HG03159 (cell line): ENCODE measurements around the gene NAXD.
A peak's percentile ranks its signal among the peaks of the same experiment; 100 is the strongest.
"Not testable (repeated sequence)": the region's sequence is repeated elsewhere in the genome, so short reads cannot be mapped to it uniquely, and the experiment has no call there.

ENCODE experiments used
- ATAC-seq: cut with Tn5 transposase; IDR thresholded peaks from one replicate; pipeline ENCODE4 v1.9.1; 2021; ENCODE audit warnings: mild to moderate bottlenecking, moderate library complexity; ENCODE audit not compliant: unreplicated experiment

Gene NAXD

GRCh38 chr13:110615322-110616102 lies at the start of gene NAXD:
Gene NAXD, plus strand, starts transcription at chr13:110615545. Its CDS starts 57 bp downstream, at chr13:110615602.
- ATAC-seq = peak; percentile 85

- no peak for ATAC-seq
Observed at GRCh38 chr13:110566171-110566570, 49.2 kb upstream of the NAXD start.

- ATAC-seq = no peak
Observed at GRCh38 chr13:110568612-110569011, 46.7 kb upstream of the NAXD start.

- ATAC-seq = not testable (repeated sequence)
Observed at GRCh38 chr13:110569962-110570361, 45.4 kb upstream of the NAXD start.

- no peak for ATAC-seq
Observed at GRCh38 chr13:110570886-110571285, 44.5 kb upstream of the NAXD start.

- ATAC-seq = no peak
Observed at GRCh38 chr13:110571896-110572777, 43.2 kb upstream of the NAXD start.

- ATAC-seq = no peak
Observed at GRCh38 chr13:110572778-110573118, 42.6 kb upstream of the NAXD start.

GRCh38 chr13:110574161-110574560 lies 41.2 kb upstream of the NAXD start:
- ATAC-seq = no peak

GRCh38 chr13:110575322-110576069 lies 39.8 kb upstream of the NAXD start:
- ATAC-seq = peak; percentile 85

GRCh38 chr13:110576070-110576394 lies 39.3 kb upstream of the NAXD start:
- no peak for ATAC-seq

- ATAC-seq = no peak
Observed at GRCh38 chr13:110576736-110577476, 38.4 kb upstream of the NAXD start.

GRCh38 chr13:110578363-110578762 lies 37.0 kb upstream of the NAXD start:
- no peak for ATAC-seq

- no peak for ATAC-seq
Observed at GRCh38 chr13:110580800-110581199, 34.5 kb upstream of the NAXD start.

GRCh38 chr13:110581506-110582185 lies 33.7 kb upstream of the NAXD start:
- ATAC-seq = no peak

- no peak for ATAC-seq
Observed at GRCh38 chr13:110582421-110582954, 32.9 kb upstream of the NAXD start.

- no peak for ATAC-seq
Observed at GRCh38 chr13:110583178-110583865, 32.0 kb upstream of the NAXD start.

GRCh38 chr13:110589793-110590390 lies 25.5 kb upstream of the NAXD start:
- ATAC-seq = no peak

- no peak for ATAC-seq
Observed at GRCh38 chr13:110590577-110590976, 24.8 kb upstream of the NAXD start.

- no peak for ATAC-seq
Observed at GRCh38 chr13:110592665-110593064, 22.7 kb upstream of the NAXD start.
